ENCODE results near the gene DNAH14. TPM values are rescaled to one million over a fixed set of nuclear protein-coding genes. Genes with fewer than 3 reads are reported as not detected.

DNAH14 gene
- total and polyA plus RNA-seq, 2 of the 13 experiments (the other 11 are each of a cell fraction or from before 2014, with no cell fraction given): 4.5 to 27.5 TPM

DNA sequence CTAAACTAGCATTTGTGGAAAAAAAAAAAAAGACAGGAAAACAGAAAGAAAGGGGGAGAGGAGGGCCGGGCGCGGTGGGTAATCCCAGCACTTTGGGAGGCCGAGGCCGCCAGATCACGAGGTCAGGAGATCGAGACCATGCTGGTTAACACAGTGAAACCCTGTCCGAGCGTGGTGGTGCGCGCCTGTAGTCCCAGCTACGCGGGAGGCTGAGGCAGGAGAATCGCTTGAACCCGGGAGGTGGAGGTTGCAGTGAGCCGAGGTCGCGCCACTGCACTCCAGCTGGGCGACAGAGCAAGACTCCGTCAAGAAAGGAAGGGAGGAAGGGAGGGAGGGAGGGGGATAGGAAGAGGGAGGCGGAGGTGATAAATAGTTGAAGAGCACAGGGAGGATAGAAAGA, 443.7 kb downstream of the DNAH14 start:
- WGBS (ENCODE audit: low lambda C conversion rate): 79% methylated on average over 21 of the region's 21 CpGs
- H3K36me3 ChIP-seq (replicated peaks in 1 of 2; ENCODE audit: control insufficient read depth in 1 of 2, insufficient read depth in 2 of 2, low read length in 2 of 2): no peaks in the 10 kb centered on the region
- no peaks in the 10 kb centered on the region for H3K27me3 ChIP-seq (ENCODE audit: control insufficient read depth in 1 of 2, insufficient read depth in 2 of 2, low read length in 2 of 2)
- no peak overlapping the region for H3K4me3 ChIP-seq (replicated peaks in 1 of 3; ENCODE audit: insufficient read depth in 1 of 3, low read depth in 2 of 3, low read length in 3 of 3)
- in situ Hi-C loops (cut with HindIII; ENCODE audit: extremely low pct_ligation_motif_present, low pct_unique_long_range_greater_than_20kb): no loop called here
- H2AFZ ChIP-seq (ENCODE audit: low read length): no peak overlapping the region
- no peak for TF ChIP-seq CENPX (CRISPR knock-in tag; IDR thresholded peaks at IDR 0.05)
- no peak for TF ChIP-seq YY1 (IDR thresholded peaks at IDR 0.05; ENCODE audit: insufficient read depth, insufficient replicate concordance, low read depth, low read length)
- no peak for TF ChIP-seq ARHGAP35 (CRISPR knock-in tag; IDR thresholded peaks at IDR 0.05; ENCODE audit: borderline replicate concordance)
- TF ChIP-seq, protein P1, sequence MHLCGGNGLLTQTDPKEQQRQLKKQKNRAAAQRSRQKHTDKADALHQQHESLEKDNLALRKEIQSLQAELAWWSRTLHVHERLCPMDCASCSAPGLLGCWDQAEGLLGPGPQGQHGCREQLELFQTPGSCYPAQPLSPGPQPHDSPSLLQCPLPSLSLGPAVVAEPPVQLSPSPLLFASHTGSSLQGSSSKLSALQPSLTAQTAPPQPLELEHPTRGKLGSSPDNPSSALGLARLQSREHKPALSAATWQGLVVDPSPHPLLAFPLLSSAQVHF (CRISPR knock-in tag; IDR thresholded peaks at IDR 0.05): no peak
- TF ChIP-seq HOXA9 (CRISPR knock-in tag; IDR thresholded peaks at IDR 0.05; ENCODE audit: borderline replicate concordance): no peak
- TF ChIP-seq, protein P2, sequence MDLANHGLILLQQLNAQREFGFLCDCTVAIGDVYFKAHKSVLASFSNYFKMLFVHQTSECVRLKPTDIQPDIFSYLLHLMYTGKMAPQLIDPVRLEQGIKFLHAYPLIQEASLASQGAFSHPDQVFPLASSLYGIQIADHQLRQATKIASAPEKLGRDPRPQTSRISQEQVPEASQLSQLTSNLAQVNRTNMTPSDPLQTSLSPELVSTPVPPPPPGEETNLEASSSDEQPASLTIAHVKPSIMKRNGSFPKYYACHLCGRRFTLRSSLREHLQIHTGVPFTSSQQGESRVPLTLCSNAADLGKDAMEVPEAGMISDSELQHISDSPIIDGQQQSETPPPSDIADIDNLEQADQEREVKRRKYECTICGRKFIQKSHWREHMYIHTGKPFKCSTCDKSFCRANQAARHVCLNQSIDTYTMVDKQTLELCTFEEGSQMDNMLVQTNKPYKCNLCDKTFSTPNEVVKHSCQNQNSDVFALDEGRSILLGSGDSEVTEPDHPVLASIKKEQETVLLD (CRISPR knock-in tag; IDR thresholded peaks at IDR 0.05; ENCODE audit: low read depth): no peak
- TF ChIP-seq, protein P3, sequence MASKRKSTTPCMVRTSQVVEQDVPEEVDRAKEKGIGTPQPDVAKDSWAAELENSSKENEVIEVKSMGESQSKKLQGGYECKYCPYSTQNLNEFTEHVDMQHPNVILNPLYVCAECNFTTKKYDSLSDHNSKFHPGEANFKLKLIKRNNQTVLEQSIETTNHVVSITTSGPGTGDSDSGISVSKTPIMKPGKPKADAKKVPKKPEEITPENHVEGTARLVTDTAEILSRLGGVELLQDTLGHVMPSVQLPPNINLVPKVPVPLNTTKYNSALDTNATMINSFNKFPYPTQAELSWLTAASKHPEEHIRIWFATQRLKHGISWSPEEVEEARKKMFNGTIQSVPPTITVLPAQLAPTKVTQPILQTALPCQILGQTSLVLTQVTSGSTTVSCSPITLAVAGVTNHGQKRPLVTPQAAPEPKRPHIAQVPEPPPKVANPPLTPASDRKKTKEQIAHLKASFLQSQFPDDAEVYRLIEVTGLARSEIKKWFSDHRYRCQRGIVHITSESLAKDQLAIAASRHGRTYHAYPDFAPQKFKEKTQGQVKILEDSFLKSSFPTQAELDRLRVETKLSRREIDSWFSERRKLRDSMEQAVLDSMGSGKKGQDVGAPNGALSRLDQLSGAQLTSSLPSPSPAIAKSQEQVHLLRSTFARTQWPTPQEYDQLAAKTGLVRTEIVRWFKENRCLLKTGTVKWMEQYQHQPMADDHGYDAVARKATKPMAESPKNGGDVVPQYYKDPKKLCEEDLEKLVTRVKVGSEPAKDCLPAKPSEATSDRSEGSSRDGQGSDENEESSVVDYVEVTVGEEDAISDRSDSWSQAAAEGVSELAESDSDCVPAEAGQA (IDR thresholded peaks at IDR 0.05; ENCODE audit: low read depth): no peak
- TF ChIP-seq, protein P3 (CRISPR knock-in tag; IDR thresholded peaks at IDR 0.05; ENCODE audit: borderline replicate concordance): no peak
- TF ChIP-seq KLF9 (CRISPR knock-in tag; IDR thresholded peaks at IDR 0.05; ENCODE audit: low read depth): no peak
- TF ChIP-seq PITX1 (CRISPR knock-in tag; IDR thresholded peaks at IDR 0.05): no peak
- no peak for TF ChIP-seq FOXK1 (CRISPR knock-in tag; IDR thresholded peaks at IDR 0.05; ENCODE audit: borderline replicate concordance, low read depth)
- TF ChIP-seq MEIS1 (CRISPR knock-in tag; IDR thresholded peaks at IDR 0.05; ENCODE audit: borderline replicate concordance): no peak
- TF ChIP-seq STAT5B (CRISPR knock-in tag; IDR thresholded peaks at IDR 0.05): no peak
- no peak for TF ChIP-seq ZNF253 (CRISPR knock-in tag; IDR thresholded peaks at IDR 0.05; ENCODE audit: borderline replicate concordance)
- ChIA-PET POLR2A (no interaction called here), CTCF (ENCODE audit: low intra/inter-chr PET ratio, low total read pairs) (no interaction called here)
- H3K27ac ChIP-seq (ENCODE audit: extremely low read length, insufficient read depth, low read length): no peak overlapping the region
- no TSS peak for BruUV-seq (replicated peaks)
- H4K20me1 ChIP-seq (ENCODE audit: insufficient read depth, low read length): no peaks in the 10 kb centered on the region
- H3K9me3 ChIP-seq (ENCODE audit: low read length): no peaks in the 10 kb centered on the region
- no peak for ATAC-seq
- H3K79me2 ChIP-seq (ENCODE audit: insufficient read depth, low read length): no peaks in the 10 kb centered on the region
- intact Hi-C loops (cut with micrococcal nuclease; ENCODE audit: unreplicated experiment): no loop called here
- FAIRE-seq: no peak
- no peak overlapping the region for H3K4me2 ChIP-seq (ENCODE audit: low read depth, low read length)
- H3K9ac ChIP-seq (ENCODE audit: insufficient read depth, low read depth, low read length): no peak overlapping the region
- H3K4me1 ChIP-seq (ENCODE audit: insufficient read depth, low read length): no peaks in the 10 kb centered on the region
- DNase-seq (ENCODE audit: low spot score): no peak
